GM23338 (cell line): ENCODE results near the gene MADCAM1. TPM values are rescaled to one million over a fixed set of nuclear protein-coding genes. Genes with fewer than 3 reads are reported as not detected.

Experiments used
- ATAC-seq: fragments of 200-7000 bp; cut with Tn5 transposase; 3 replicates; pipeline ENCODE4 v1.9.1; 2020
- DNase-seq: peaks from one replicate; pipeline ENCODE4 v3.0.0-alpha.2; 2015; ENCODE audit warnings: low spot score
- H2AFZ ChIP-seq: fragments of 200-600 bp; sonication (generic); 2 replicates; pipeline ENCODE4 v1.8.0; 2016; ENCODE audit warnings: antibody characterized with exemption, mild to moderate bottlenecking, moderate library complexity
- H3F3A ChIP-seq: fragments of 200-600 bp; sonication (generic); replicated peaks from 2 replicates; pipeline ENCODE4 v1.8.0; 2017; ENCODE audit warnings: antibody characterized with exemption, mixed run types, low read depth
- H3K27ac ChIP-seq: fragments of 200-600 bp; sonication (generic); 2 replicates; pipeline ENCODE4 v1.6.1; 2016; ENCODE audit warnings: low read depth
- H3K27me3 ChIP-seq: fragments of 200-600 bp; sonication (generic); 2 replicates; pipeline ENCODE4 v1.8.0; 2016; ENCODE audit warnings: mild to moderate bottlenecking, mixed run types, moderate library complexity; ENCODE audit not compliant: insufficient read depth
- H3K36me3 ChIP-seq: fragments of 200-600 bp; sonication (generic); 2 replicates; pipeline ENCODE4 v1.8.0; 2016; ENCODE audit warnings: mild to moderate bottlenecking; ENCODE audit not compliant: insufficient read depth
- H3K4me1 ChIP-seq: fragments of 200-600 bp; sonication (generic); 2 replicates; pipeline ENCODE4 v1.8.0; 2016; ENCODE audit warnings: mild to moderate bottlenecking, moderate library complexity; ENCODE audit not compliant: insufficient read depth
- H3K4me2 ChIP-seq: fragments of 200-600 bp; sonication (generic); 2 replicates; pipeline ENCODE4 v1.7.1; 2017; ENCODE audit warnings: mixed run types
- H3K4me3 ChIP-seq: fragments of 200-600 bp; sonication (generic); 2 replicates; pipeline ENCODE4 v1.6.1; 2016; ENCODE audit warnings: mixed run types
- H3K79me2 ChIP-seq: fragments of 200-600 bp; sonication (generic); replicated peaks from 2 replicates; pipeline ENCODE4 v1.8.0; 2017; ENCODE audit warnings: mild to moderate bottlenecking; ENCODE audit not compliant: insufficient read depth
- H3K9me2 ChIP-seq: fragments of 200-600 bp; sonication (generic); 2 replicates; pipeline ENCODE4 v1.8.0; 2017; ENCODE audit not compliant: insufficient read depth
- H4K20me1 ChIP-seq: fragments of 200-600 bp; sonication (generic); replicated peaks from 2 replicates; pipeline ENCODE4 v1.8.0; 2017; ENCODE audit warnings: mild to moderate bottlenecking; ENCODE audit not compliant: insufficient read depth
- H3K27ac Mint-ChIP-seq: 2 replicates; pipeline ENCODE4 v1.8.0; 2020; ENCODE audit warnings: inconsistent platforms, mild to moderate bottlenecking, moderate library complexity, mixed read lengths
- H3K27me3 Mint-ChIP-seq: 3 replicates; pipeline ENCODE4 v1.8.0; 2022; ENCODE audit warnings: low read depth, mild to moderate bottlenecking, moderate library complexity, mixed read lengths, inconsistent platforms; ENCODE audit not compliant: insufficient read depth, poor library complexity
- H3K36me3 Mint-ChIP-seq: 3 replicates; pipeline ENCODE4 v1.8.0; 2021; ENCODE audit warnings: low read depth, mild to moderate bottlenecking, inconsistent platforms, moderate library complexity, mixed read lengths
- H3K4me1 Mint-ChIP-seq: 3 replicates; pipeline ENCODE4 v1.8.0; 2020; ENCODE audit warnings: mild to moderate bottlenecking, inconsistent platforms, mixed read lengths
- H3K4me3 Mint-ChIP-seq: 3 replicates; pipeline ENCODE4 v1.8.0; 2021; ENCODE audit warnings: moderate library complexity, mild to moderate bottlenecking, inconsistent platforms, mixed read lengths
- H3K9me3 Mint-ChIP-seq: 3 replicates; pipeline ENCODE4 v1.8.0; 2020; ENCODE audit warnings: moderate library complexity, mild to moderate bottlenecking, inconsistent platforms, mixed read lengths
- CREB1 ChIP-seq: fragments of 250-450 bp; sonication (Bioruptor Pico); IDR thresholded peaks from 2 replicates; pipeline ENCODE4 v1.5.0; 2020; ENCODE audit warnings: low read depth, mild to moderate bottlenecking, moderate library complexity
- EZH2 ChIP-seq: fragments of 200-600 bp; sonication (generic); IDR thresholded peaks from one replicate; pipeline ENCODE4 v1.8.0; 2017; ENCODE audit warnings: antibody characterized with exemption, mild to moderate bottlenecking, low read depth; ENCODE audit not compliant: unreplicated experiment
- EZH2phosphoT487 ChIP-seq: fragments of 200-600 bp; sonication (generic); IDR thresholded peaks from one replicate; pipeline ENCODE4 v1.8.1; 2018; ENCODE audit warnings: antibody characterized with exemption; ENCODE audit not compliant: unreplicated experiment
- NANOG ChIP-seq: IDR thresholded peaks from 2 replicates; pipeline ENCODE4 v1.6.1; 2016; ENCODE audit warnings: antibody characterized with exemption, borderline replicate concordance
- POLR2AphosphoS5 ChIP-seq: IDR thresholded peaks from 2 replicates; pipeline ENCODE4 v1.6.1; 2016; ENCODE audit warnings: antibody characterized with exemption, low read depth
- STAT1 ChIP-seq: IDR thresholded peaks from one replicate; pipeline ENCODE4 v1.6.1; 2016; ENCODE audit warnings: antibody characterized with exemption; ENCODE audit not compliant: unreplicated experiment
- ZNF114 ChIP-seq: fragments of 250-450 bp; sonication (Bioruptor Pico); IDR thresholded peaks from 2 replicates; pipeline ENCODE4 v1.5.0; 2020; ENCODE audit warnings: mild to moderate bottlenecking, moderate library complexity
- ZNF331 ChIP-seq: fragments of 250-450 bp; sonication (Bioruptor Pico); IDR thresholded peaks from 2 replicates; pipeline ENCODE4 v1.5.0; 2020; ENCODE audit warnings: low read depth, mild to moderate bottlenecking, moderate library complexity
- polyA plus RNA-seq: library from polyadenylated mRNA; unstranded; fragments of >200 nt; fragmentation: Nextera tagmentation; extraction: Ambion mirVana; gene quantifications from 2 replicates; pipeline ENCODE4 v1.2.1, GENCODE V29; 2016
- total RNA-seq: library from RNA; depleted of rRNA; stranded (reverse); fragments of >200 nt; shearing (Covaris generic); gene quantifications from 2 replicates; pipeline ENCODE4 v1.2.3, GENCODE V29; 2014
- TF ChIP-seq, protein P1 (sequence below): IDR thresholded peaks from one replicate; pipeline ENCODE4 v1.6.1; 2018; ENCODE audit warnings: antibody characterized with exemption; ENCODE audit not compliant: unreplicated experiment
- TF ChIP-seq, protein P2 (sequence below): IDR thresholded peaks from 2 replicates; pipeline ENCODE4 v1.6.1; 2016; ENCODE audit warnings: antibody characterized with exemption
- TF ChIP-seq, protein P3 (sequence below), 2 experiments: fragments of 200-600 bp in 1 of 2; sonication (generic) in 1 of 2; conservative IDR thresholded peaks; 2 replicates each; pipeline versions ENCODE4 v1.5.1 to v1.6.1; 2016 to 2017; ENCODE audit warnings: antibody characterized with exemption in 2 of 2, low read depth in 2 of 2, mild to moderate bottlenecking in 2 of 2, moderate library complexity in 1 of 2

MADCAM1 gene
- total and polyA plus RNA-seq, 2 experiments from 2014 or later: 2.1 to 2.5 TPM

DNA sequence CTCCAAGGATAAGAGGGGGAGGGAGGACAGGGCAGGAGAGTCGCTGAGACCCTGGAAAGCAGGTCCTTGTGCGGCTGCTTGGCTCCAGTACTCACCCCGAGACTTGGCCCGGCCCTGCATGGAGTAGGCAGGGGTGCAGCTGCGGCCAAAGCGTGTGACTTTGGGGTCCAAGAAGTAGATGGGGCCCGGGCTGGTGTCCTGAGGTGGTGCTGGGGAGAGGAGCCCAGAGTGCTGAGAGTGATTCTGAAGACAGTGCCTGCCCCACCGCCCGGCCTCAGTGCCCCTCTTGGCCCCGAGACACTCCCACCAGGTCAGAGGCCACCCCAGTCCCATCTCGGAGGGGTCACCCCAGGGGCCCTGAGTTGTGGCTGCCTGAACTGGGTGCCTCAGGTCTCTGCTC is 28.7 kb upstream of the MADCAM1 start (continued):
- TF ChIP-seq, protein P1, sequence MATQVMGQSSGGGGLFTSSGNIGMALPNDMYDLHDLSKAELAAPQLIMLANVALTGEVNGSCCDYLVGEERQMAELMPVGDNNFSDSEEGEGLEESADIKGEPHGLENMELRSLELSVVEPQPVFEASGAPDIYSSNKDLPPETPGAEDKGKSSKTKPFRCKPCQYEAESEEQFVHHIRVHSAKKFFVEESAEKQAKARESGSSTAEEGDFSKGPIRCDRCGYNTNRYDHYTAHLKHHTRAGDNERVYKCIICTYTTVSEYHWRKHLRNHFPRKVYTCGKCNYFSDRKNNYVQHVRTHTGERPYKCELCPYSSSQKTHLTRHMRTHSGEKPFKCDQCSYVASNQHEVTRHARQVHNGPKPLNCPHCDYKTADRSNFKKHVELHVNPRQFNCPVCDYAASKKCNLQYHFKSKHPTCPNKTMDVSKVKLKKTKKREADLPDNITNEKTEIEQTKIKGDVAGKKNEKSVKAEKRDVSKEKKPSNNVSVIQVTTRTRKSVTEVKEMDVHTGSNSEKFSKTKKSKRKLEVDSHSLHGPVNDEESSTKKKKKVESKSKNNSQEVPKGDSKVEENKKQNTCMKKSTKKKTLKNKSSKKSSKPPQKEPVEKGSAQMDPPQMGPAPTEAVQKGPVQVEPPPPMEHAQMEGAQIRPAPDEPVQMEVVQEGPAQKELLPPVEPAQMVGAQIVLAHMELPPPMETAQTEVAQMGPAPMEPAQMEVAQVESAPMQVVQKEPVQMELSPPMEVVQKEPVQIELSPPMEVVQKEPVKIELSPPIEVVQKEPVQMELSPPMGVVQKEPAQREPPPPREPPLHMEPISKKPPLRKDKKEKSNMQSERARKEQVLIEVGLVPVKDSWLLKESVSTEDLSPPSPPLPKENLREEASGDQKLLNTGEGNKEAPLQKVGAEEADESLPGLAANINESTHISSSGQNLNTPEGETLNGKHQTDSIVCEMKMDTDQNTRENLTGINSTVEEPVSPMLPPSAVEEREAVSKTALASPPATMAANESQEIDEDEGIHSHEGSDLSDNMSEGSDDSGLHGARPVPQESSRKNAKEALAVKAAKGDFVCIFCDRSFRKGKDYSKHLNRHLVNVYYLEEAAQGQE: no peak

DNA sequence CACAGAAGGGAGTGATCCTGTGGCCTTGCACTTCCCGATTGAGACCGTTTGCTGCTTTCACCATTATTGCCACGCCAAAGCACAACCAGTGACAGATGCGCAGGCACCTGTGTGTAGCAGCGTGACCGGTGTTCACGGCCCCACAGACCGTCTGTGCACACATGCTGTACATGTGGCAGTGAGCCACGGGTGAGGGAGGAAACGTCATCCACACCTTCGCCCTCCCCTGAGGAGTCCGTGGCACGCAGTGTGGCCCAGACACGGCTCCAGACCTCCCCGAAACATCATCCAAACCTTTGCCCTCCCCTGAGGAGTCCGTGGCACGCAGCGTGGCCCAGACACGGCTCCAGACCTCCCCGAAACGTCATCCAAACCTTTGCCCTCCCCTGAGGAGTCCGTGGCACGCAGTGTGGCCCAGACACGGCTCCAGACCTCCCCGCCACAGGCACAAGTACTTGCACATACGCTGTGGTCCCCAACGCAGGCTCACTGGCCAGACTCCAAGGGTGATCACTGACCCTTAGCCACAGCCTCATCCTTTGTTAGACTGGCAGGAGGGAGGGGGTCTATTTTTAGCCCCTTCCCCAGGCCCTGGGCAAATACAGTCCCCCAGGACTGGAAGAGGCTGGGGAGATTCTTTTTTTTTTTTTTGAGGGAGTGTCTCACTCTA is 27.6 kb upstream of the MADCAM1 start:
- H3K9me3 Mint-ChIP-seq: peaks cover 4% of the 10 kb centered on the region
- TF ChIP-seq, protein P2, sequence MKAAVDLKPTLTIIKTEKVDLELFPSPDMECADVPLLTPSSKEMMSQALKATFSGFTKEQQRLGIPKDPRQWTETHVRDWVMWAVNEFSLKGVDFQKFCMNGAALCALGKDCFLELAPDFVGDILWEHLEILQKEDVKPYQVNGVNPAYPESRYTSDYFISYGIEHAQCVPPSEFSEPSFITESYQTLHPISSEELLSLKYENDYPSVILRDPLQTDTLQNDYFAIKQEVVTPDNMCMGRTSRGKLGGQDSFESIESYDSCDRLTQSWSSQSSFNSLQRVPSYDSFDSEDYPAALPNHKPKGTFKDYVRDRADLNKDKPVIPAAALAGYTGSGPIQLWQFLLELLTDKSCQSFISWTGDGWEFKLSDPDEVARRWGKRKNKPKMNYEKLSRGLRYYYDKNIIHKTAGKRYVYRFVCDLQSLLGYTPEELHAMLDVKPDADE: no peak
- no peak for TF ChIP-seq POLR2AphosphoS5
- TF ChIP-seq EZH2phosphoT487: no peak
- TF ChIP-seq NANOG: no peak
- Histone ChIP-seq H3F3A (no peaks in the 10 kb centered on the region), H3K9me2 (no peaks in the 10 kb centered on the region), H3K79me2 (no peaks in the 10 kb centered on the region), H2AFZ (no peak overlapping the region), H3K4me2 (no peak overlapping the region), H3K4me3 (no peak overlapping the region), H3K4me1 (no peaks in the 10 kb centered on the region), H3K36me3 (no peaks in the 10 kb centered on the region), H3K27ac (no peak overlapping the region), H3K27me3 (no peaks in the 10 kb centered on the region), H4K20me1 (no peaks in the 10 kb centered on the region)
- DNase-seq (no peak), ATAC-seq (no peak)
- H3K27ac Mint-ChIP-seq: no peak overlapping the region
- peaks cover 10% of the 10 kb centered on the region for H3K27me3 Mint-ChIP-seq
- H3K4me1 Mint-ChIP-seq: no peaks in the 10 kb centered on the region
- H3K4me3 Mint-ChIP-seq: no peak overlapping the region
- H3K36me3 Mint-ChIP-seq: no peaks in the 10 kb centered on the region

DNA sequence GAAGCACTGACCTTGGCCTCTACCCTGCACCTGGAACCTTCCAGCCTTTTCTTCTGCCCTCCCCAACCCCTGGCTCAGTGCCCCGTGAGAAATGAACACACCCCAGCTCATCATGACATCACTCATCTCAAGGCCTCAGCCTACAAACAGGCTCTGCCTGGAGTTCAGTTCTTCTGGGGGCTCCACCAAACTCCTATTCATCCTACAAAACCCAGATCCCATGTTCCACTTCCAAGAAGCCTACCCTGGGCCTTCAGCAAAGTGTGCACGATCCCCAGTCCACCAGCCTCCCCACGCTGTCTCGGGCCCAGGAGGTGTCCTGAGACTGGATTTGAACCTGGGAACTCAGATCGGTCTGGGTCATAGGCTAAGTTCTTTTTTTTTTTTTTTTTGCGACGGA is 26.5 kb upstream of the MADCAM1 start:
- no peaks in the 10 kb centered on the region for H4K20me1 ChIP-seq
- H3K9me2 ChIP-seq: no peaks in the 10 kb centered on the region
- peaks cover under 1% of the 10 kb centered on the region; the same call in 2 of the 3 replicates for H3K9me3 Mint-ChIP-seq
- no peaks in the 10 kb centered on the region for H3K4me1 Mint-ChIP-seq
- H3K36me3 ChIP-seq: no peaks in the 10 kb centered on the region
- H3K4me3 Mint-ChIP-seq: no peak overlapping the region; the same call in 2 of the 3 replicates
- H3K27me3 Mint-ChIP-seq: peaks cover 10% of the 10 kb centered on the region
- H3K4me3 ChIP-seq: no peak overlapping the region
- no peaks in the 10 kb centered on the region for H3K79me2 ChIP-seq
- H3K4me2 ChIP-seq: no peak overlapping the region
- no peak overlapping the region for H2AFZ ChIP-seq
- no peaks in the 10 kb centered on the region for H3F3A ChIP-seq
- no peak overlapping the region for H3K27ac ChIP-seq
- H3K4me1 ChIP-seq: no peaks in the 10 kb centered on the region
- no peak for DNase-seq
- no peak overlapping the region for H3K27ac Mint-ChIP-seq
- no peak for ATAC-seq
- H3K36me3 Mint-ChIP-seq: no peaks in the 10 kb centered on the region
- H3K27me3 ChIP-seq: no peaks in the 10 kb centered on the region
- TF ChIP-seq NANOG (no peak), STAT1 (no peak), ZNF331 (no peak), EZH2 (no peak), CREB1 (CRISPR knock-in tag) (no peak), POLR2AphosphoS5 (no peak), ZNF114 (CRISPR knock-in tag) (no peak)
- TF ChIP-seq, protein P2: no peak
- TF ChIP-seq, protein P3, sequence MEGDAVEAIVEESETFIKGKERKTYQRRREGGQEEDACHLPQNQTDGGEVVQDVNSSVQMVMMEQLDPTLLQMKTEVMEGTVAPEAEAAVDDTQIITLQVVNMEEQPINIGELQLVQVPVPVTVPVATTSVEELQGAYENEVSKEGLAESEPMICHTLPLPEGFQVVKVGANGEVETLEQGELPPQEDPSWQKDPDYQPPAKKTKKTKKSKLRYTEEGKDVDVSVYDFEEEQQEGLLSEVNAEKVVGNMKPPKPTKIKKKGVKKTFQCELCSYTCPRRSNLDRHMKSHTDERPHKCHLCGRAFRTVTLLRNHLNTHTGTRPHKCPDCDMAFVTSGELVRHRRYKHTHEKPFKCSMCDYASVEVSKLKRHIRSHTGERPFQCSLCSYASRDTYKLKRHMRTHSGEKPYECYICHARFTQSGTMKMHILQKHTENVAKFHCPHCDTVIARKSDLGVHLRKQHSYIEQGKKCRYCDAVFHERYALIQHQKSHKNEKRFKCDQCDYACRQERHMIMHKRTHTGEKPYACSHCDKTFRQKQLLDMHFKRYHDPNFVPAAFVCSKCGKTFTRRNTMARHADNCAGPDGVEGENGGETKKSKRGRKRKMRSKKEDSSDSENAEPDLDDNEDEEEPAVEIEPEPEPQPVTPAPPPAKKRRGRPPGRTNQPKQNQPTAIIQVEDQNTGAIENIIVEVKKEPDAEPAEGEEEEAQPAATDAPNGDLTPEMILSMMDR (conservative IDR thresholded peaks at IDR 0.05; ENCODE audit: low read depth in 2 of 2): no peak
- TF ChIP-seq, protein P1: no peak
